HFFc6 (cell line): Measurements from ENCODE around the gene FCHO1. TPM values are rescaled to one million over a fixed set of nuclear protein-coding genes. Genes with fewer than 3 reads are reported as not detected.

Experiments used
- DNase-seq: peaks from one replicate; pipeline ENCODE4 v3.0.0-alpha.2; 2018
- H3K27ac Mint-ChIP-seq: 2 replicates; pipeline ENCODE4 v1.8.0; 2020; ENCODE audit warnings: mild to moderate bottlenecking, mixed read lengths
- H3K27me3 Mint-ChIP-seq: 2 replicates; pipeline ENCODE4 v1.8.0; 2021; ENCODE audit warnings: mild to moderate bottlenecking, moderate library complexity, mixed read lengths; ENCODE audit not compliant: insufficient read depth
- H3K36me3 Mint-ChIP-seq: 2 replicates; pipeline ENCODE4 v1.8.0; 2021; ENCODE audit warnings: low read depth, mixed read lengths
- H3K4me1 Mint-ChIP-seq: 2 replicates; pipeline ENCODE4 v1.8.0; 2020; ENCODE audit warnings: low read depth, mixed read lengths
- H3K4me3 Mint-ChIP-seq: 2 replicates; pipeline ENCODE4 v1.8.0; 2020; ENCODE audit warnings: mild to moderate bottlenecking, moderate library complexity, mixed read lengths
- H3K9me3 Mint-ChIP-seq: 2 replicates; pipeline ENCODE4 v1.8.0; 2020; ENCODE audit warnings: mild to moderate bottlenecking, mixed read lengths
- CTCF ChIP-seq: fragments of 200-600 bp; sonication (generic); IDR thresholded peaks from 2 replicates; pipeline ENCODE4 v1.5.0; 2021; ENCODE audit warnings: antibody characterized with exemption, mild to moderate bottlenecking
- total RNA-seq, 6 experiments: library from RNA; stranded (reverse); fragmentation: NEBNext Ultra II Directional; extraction: Animal tissue kit (Norgen Biotek cat#: 25700); gene quantifications; 2 replicates in 1 of 6; 3 replicates in 5 of 6; pipeline ENCODE4 v1.2.3, GENCODE V29; 2021

The FCHO1 gene
- total RNA-seq, 6 experiments from 2014 or later: 0.31 to 1.1 (median 0.40) TPM

GRCh38 chr19:17721821-17722220 is 29.5 kb upstream of the FCHO1 start:
- Mint-ChIP-seq H3K36me3 (peaks cover 8% of the 10 kb centered on the region; the same call in 1 of the 2 replicates), H3K27me3 (no peaks in the 10 kb centered on the region; the same call in none of the 2 replicates), H3K27ac (peak overlapping the region; percentile 67), H3K4me3 (peak overlapping the region; percentile 92), H3K9me3 (no peaks in the 10 kb centered on the region), H3K4me1 (peaks cover 40% of the 10 kb centered on the region)
- no peak for TF ChIP-seq CTCF
- peak; percentile 6 for DNase-seq

GRCh38 chr19:17722655-17723240 is 28.5 kb upstream of the FCHO1 start:
- peaks cover 30% of the 10 kb centered on the region for H3K4me1 Mint-ChIP-seq
- TF ChIP-seq CTCF: no peak
- H3K36me3 Mint-ChIP-seq: peaks cover 8% of the 10 kb centered on the region; the same call in 1 of the 2 replicates
- no peak overlapping the region for H3K27ac Mint-ChIP-seq
- no peak for DNase-seq
- no peaks in the 10 kb centered on the region; the same call in 1 of the 2 replicates for H3K27me3 Mint-ChIP-seq
- no peak overlapping the region for H3K4me3 Mint-ChIP-seq
- no peaks in the 10 kb centered on the region for H3K9me3 Mint-ChIP-seq

GRCh38 chr19:17724655-17725054 is 26.6 kb upstream of the FCHO1 start:
- no peak for TF ChIP-seq CTCF
- Mint-ChIP-seq H3K9me3 (no peaks in the 10 kb centered on the region), H3K27me3 (no peaks in the 10 kb centered on the region; the same call in 1 of the 2 replicates), H3K4me3 (no peak overlapping the region), H3K4me1 (peaks cover 23% of the 10 kb centered on the region), H3K27ac (no peak overlapping the region), H3K36me3 (peaks cover 8% of the 10 kb centered on the region; the same call in 1 of the 2 replicates)
- no peak for DNase-seq

GRCh38 chr19:17725422-17726078 is 25.7 kb upstream of the FCHO1 start:
- Mint-ChIP-seq H3K4me3 (no peak overlapping the region), H3K36me3 (peaks cover 13% of the 10 kb centered on the region), H3K4me1 (peaks cover 16% of the 10 kb centered on the region), H3K27ac (no peak overlapping the region), H3K27me3 (no peaks in the 10 kb centered on the region; the same call in 1 of the 2 replicates), H3K9me3 (no peaks in the 10 kb centered on the region)
- DNase-seq: no peak
- TF ChIP-seq CTCF: peak; percentile 63

GRCh38 chr19:17726136-17726741 is 25.0 kb upstream of the FCHO1 start:
- Mint-ChIP-seq H3K27me3 (no peaks in the 10 kb centered on the region; the same call in 1 of the 2 replicates), H3K4me3 (no peak overlapping the region), H3K36me3 (peaks cover 19% of the 10 kb centered on the region), H3K9me3 (no peaks in the 10 kb centered on the region), H3K4me1 (peaks cover 12% of the 10 kb centered on the region), H3K27ac (no peak overlapping the region)
- no peak for DNase-seq
- peak; percentile 22; the same call in 1 of the 2 replicates for TF ChIP-seq CTCF
